Skeletal muscle tissue (tissue), 4 donors: Measurements from ENCODE around the gene C12orf50. TPM values are rescaled to one million over a fixed set of nuclear protein-coding genes. Genes with fewer than 3 reads are reported as not detected.
"Not testable (repeated sequence)": the region's sequence is repeated elsewhere in the genome, so short reads cannot be mapped to it uniquely, and the experiment has no call there.

Experiments
- H3K27ac ChIP-seq: one replicate; pipeline ENCODE4 v1.7.0; 2013; ENCODE audit warnings: mild to moderate bottlenecking, low read depth, low read length, inconsistent platforms
- H3K27me3 ChIP-seq, 3 donors: one replicate each; pipeline ENCODE4 v1.7.0; 2013; ENCODE audit warnings: low read length in 3 of 3; ENCODE audit not compliant: control insufficient read depth in 3 of 3, insufficient read depth in 3 of 3
- H3K36me3 ChIP-seq, 3 donors: one replicate each; pipeline ENCODE4 v1.7.0; 2013; ENCODE audit warnings: low read length in 3 of 3; ENCODE audit not compliant: control insufficient read depth in 3 of 3, insufficient read depth in 3 of 3
- H3K4me1 ChIP-seq, 3 donors: one replicate each; pipeline ENCODE4 v1.7.0; 2013; ENCODE audit warnings: low read length in 3 of 3, mild to moderate bottlenecking in 3 of 3; ENCODE audit not compliant: control insufficient read depth in 3 of 3, insufficient read depth in 3 of 3
- H3K4me3 ChIP-seq, 3 donors: one replicate each; pipeline ENCODE4 v1.7.0; 2013; ENCODE audit warnings: low read length in 3 of 3
- H3K9ac ChIP-seq, 3 donors: one replicate each; pipeline ENCODE4 v1.7.0; 2013; ENCODE audit warnings: low read length in 3 of 3, mild to moderate bottlenecking in 3 of 3, moderate library complexity in 2 of 3, low read depth in 1 of 3
- H3K9me3 ChIP-seq, 3 donors: one replicate each; pipeline ENCODE4 v1.7.0; 2013; ENCODE audit warnings: low read length in 3 of 3; ENCODE audit not compliant: control insufficient read depth in 3 of 3
- total RNA-seq: library from RNA; depleted of rRNA; stranded (reverse); fragments of >200 nt; gene quantifications from one replicate; pipeline ENCODE4 v1.2.3, GENCODE V29; 2014
- donor health status: Osteomylitis.

C12orf50 gene
- total RNA-seq, 1 donor from 2014 or later: not detected

GRCh38 chr12:87995581-87996178, 33.5 kb downstream of the C12orf50 start:
- H3K27me3 ChIP-seq: no peaks in the 10 kb centered on the region
- no peaks in the 10 kb centered on the region for H3K36me3 ChIP-seq
- no peak overlapping the region for H3K27ac ChIP-seq
- H3K9ac ChIP-seq: no peak overlapping the region
- H3K4me1 ChIP-seq: no peaks in the 10 kb centered on the region
- no peak overlapping the region for H3K4me3 ChIP-seq
- no peaks in the 10 kb centered on the region for H3K9me3 ChIP-seq

GRCh38 chr12:87991483-87991882, 37.7 kb downstream of the C12orf50 start:
- Histone ChIP-seq H3K27ac (no peak overlapping the region), H3K4me3 (no peak overlapping the region), H3K9me3 (no peaks in the 10 kb centered on the region), H3K4me1 (no peaks in the 10 kb centered on the region), H3K9ac (no peak overlapping the region), H3K36me3 (no peaks in the 10 kb centered on the region), H3K27me3 (no peaks in the 10 kb centered on the region)

- Histone ChIP-seq H3K4me3 (no peak overlapping the region), H3K4me1 (no peaks in the 10 kb centered on the region), H3K9me3 (no peaks in the 10 kb centered on the region)
Measured at GRCh38 chr12:87988534-87988933, 40.7 kb downstream of the C12orf50 start.

GRCh38 chr12:87985069-87985675, 44.0 kb downstream of the C12orf50 start:
- Histone ChIP-seq H3K9ac (no peak overlapping the region), H3K4me3 (no peak overlapping the region), H3K36me3 (no peaks in the 10 kb centered on the region), H3K27ac (no peak overlapping the region), H3K9me3 (no peaks in the 10 kb centered on the region), H3K27me3 (no peaks in the 10 kb centered on the region), H3K4me1 (no peaks in the 10 kb centered on the region)

More at GRCh38 chr12:87988534-87988933, 40.7 kb downstream of the C12orf50 start:
- H3K27me3 ChIP-seq: no peaks in the 10 kb centered on the region
- H3K27ac ChIP-seq: no peak overlapping the region
- H3K9ac ChIP-seq: no peak overlapping the region
- no peaks in the 10 kb centered on the region for H3K36me3 ChIP-seq

- no peaks in the 10 kb centered on the region for H3K9me3 ChIP-seq
- no peaks in the 10 kb centered on the region for H3K4me1 ChIP-seq
- H3K9ac ChIP-seq: no peak overlapping the region
- no peak overlapping the region for H3K27ac ChIP-seq
- no peaks in the 10 kb centered on the region for H3K36me3 ChIP-seq
- no peak overlapping the region for H3K4me3 ChIP-seq
- no peaks in the 10 kb centered on the region for H3K27me3 ChIP-seq
Measured at GRCh38 chr12:87982208-87982607, 47.0 kb downstream of the C12orf50 start.

- Histone ChIP-seq H3K4me3 (no peak overlapping the region), H3K27ac (no peak overlapping the region), H3K9me3 (no peaks in the 10 kb centered on the region), H3K9ac (no peak overlapping the region), H3K36me3 (no peaks in the 10 kb centered on the region), H3K27me3 (no peaks in the 10 kb centered on the region), H3K4me1 (no peaks in the 10 kb centered on the region)
Measured at GRCh38 chr12:87981495-87981894, 47.7 kb downstream of the C12orf50 start.

GRCh38 chr12:87975879-87976278, 53.3 kb downstream of the C12orf50 start:
- no peaks in the 10 kb centered on the region for H3K9me3 ChIP-seq
- no peaks in the 10 kb centered on the region for H3K27me3 ChIP-seq
- no peaks in the 10 kb centered on the region for H3K4me1 ChIP-seq
- H3K27ac ChIP-seq: no peak overlapping the region
- H3K9ac ChIP-seq: no peak overlapping the region
- H3K36me3 ChIP-seq: no peaks in the 10 kb centered on the region
- no peak overlapping the region for H3K4me3 ChIP-seq

- Histone ChIP-seq H3K4me1 (no peaks in the 10 kb centered on the region), H3K9me3 (no peaks in the 10 kb centered on the region), H3K27me3 (no peaks in the 10 kb centered on the region), H3K36me3 (no peaks in the 10 kb centered on the region), H3K4me3 (no peak overlapping the region), H3K27ac (no peak overlapping the region), H3K9ac (no peak overlapping the region)
Measured at GRCh38 chr12:87967871-87968270, 61.3 kb downstream of the C12orf50 start.

GRCh38 chr12:87960566-87960965, 68.6 kb downstream of the C12orf50 start:
- no peaks in the 10 kb centered on the region for H3K9me3 ChIP-seq
- H3K9ac ChIP-seq: no peak overlapping the region
- no peaks in the 10 kb centered on the region for H3K27me3 ChIP-seq
- no peaks in the 10 kb centered on the region for H3K36me3 ChIP-seq
- no peak overlapping the region for H3K27ac ChIP-seq
- H3K4me1 ChIP-seq: no peaks in the 10 kb centered on the region
- H3K4me3 ChIP-seq: no peak overlapping the region

- H3K9ac ChIP-seq, H3K4me3 ChIP-seq, H3K4me1 ChIP-seq, H3K27ac ChIP-seq, H3K36me3 ChIP-seq, H3K27me3 ChIP-seq, H3K9me3 ChIP-seq: not testable (repeated sequence)
Measured at GRCh38 chr12:87954028-87954427, 75.2 kb downstream of the C12orf50 start.
